ENCODE results near the gene ARHGEF2. TPM values are rescaled to one million over a fixed set of nuclear protein-coding genes. Genes with fewer than 3 reads are reported as not detected.
A peak's percentile ranks its signal among the peaks of the same experiment; 100 is the strongest.
"Not testable (repeated sequence)": the region's sequence is repeated elsewhere in the genome, so short reads cannot be mapped to it uniquely, and the experiment has no call there.

Gene ARHGEF2
- total and polyA plus RNA-seq, 8 donors, result 10.3 to 39.0 (median 20.3) TPM

DNA sequence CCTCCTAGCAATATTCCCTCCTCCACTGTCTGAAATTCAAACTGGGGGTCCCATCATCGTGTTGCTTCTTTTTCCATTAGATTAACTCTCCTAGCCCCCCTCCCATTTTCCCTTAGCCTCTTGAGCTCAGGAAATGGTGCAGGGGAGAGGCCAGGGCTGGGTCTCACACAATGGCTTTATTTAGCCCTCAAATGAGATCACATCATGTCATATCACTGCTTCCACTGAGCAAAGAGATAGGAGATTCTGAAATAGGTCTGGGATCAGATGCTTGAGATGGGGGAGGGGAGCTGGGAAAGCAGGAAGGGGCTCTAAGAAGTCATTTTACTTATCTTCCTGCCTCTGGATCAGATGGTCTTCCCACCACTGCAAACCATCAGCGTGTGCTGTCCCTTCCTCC, 17.8 kb upstream of the ARHGEF2 start:
- Histone ChIP-seq H3K36me3 (no peaks in the 10 kb centered on the region), H3K4me3 (no peak overlapping the region), H3K4me1 (no peaks in the 10 kb centered on the region), H3K9me3 (no peaks in the 10 kb centered on the region), H3K27me3 (no peaks in the 10 kb centered on the region), H3K27ac (no peak overlapping the region)
- WGBS, 2 donors, result 30 to 51% methylated on average over 2 of the region's 2 CpGs
- ATAC-seq (no peak), DNase-seq (no peak), FAIRE-seq (no peak)
- TF ChIP-seq, protein P1, sequence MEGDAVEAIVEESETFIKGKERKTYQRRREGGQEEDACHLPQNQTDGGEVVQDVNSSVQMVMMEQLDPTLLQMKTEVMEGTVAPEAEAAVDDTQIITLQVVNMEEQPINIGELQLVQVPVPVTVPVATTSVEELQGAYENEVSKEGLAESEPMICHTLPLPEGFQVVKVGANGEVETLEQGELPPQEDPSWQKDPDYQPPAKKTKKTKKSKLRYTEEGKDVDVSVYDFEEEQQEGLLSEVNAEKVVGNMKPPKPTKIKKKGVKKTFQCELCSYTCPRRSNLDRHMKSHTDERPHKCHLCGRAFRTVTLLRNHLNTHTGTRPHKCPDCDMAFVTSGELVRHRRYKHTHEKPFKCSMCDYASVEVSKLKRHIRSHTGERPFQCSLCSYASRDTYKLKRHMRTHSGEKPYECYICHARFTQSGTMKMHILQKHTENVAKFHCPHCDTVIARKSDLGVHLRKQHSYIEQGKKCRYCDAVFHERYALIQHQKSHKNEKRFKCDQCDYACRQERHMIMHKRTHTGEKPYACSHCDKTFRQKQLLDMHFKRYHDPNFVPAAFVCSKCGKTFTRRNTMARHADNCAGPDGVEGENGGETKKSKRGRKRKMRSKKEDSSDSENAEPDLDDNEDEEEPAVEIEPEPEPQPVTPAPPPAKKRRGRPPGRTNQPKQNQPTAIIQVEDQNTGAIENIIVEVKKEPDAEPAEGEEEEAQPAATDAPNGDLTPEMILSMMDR (IDR thresholded peaks at IDR 0.05), result no peak
- intact Hi-C loops (cut with DNase I), result no loop called here

DNA sequence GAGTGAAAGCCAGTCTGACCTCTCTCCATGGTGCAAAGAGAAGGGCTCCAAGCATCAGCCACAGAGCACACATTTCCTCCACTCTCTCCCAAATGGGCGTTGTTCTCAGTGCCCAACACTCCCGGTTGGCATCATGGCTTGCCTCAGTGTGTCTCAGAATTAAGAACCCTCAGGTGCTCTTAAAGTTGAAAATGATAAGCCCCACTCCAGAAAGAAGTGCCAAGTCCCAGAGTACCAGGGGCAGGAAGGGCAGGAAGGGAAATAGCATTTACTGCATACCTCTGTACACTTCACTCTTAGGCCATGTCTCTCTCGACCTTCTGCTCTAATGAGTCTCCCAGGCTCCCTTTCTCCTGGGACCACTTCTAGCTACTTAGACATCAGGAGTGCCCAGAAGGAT, 15.2 kb upstream of the ARHGEF2 start:
- no peak overlapping the region for H3K27ac ChIP-seq
- intact Hi-C loops (cut with DNase I), result no loop called here

DNA sequence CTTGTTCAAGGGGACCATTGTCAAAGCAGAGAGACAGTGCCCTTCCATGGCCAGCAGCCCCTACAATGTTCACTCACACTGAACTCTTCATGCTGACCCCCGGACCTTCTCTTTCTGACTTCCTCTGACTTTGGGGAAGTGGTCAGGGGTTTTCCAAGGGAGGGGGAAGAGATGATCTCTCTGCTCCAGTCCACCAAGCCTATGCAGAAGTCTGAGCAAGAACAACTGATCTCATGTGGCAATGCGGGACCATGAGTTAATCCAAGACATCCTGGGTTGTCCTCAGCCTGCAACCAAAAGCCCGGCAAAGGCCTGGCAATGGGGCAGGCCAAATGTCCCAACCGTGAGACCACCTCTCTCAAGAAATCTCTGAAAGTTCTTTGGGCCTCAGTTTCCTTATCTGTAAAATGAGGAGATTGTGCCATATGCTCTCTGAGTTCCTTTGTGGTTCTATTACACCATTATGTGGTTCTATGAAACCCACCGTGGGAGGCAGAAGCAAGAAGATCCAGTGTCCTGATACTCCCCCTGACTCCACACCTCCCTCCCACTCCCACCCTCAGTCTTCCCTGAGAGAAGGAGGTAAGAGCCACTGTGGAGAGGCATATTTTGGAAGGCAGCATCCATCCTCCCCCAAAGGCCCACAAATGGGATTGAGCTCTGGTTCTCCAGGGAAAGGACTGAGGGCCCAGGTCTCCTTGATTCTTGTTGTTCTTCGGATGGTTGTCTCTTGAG, 11.8 kb upstream of the ARHGEF2 start:
- Histone ChIP-seq H3K4me1 (no peaks in the 10 kb centered on the region), H3K4me3 (no peak overlapping the region), H3K36me3 (no peaks in the 10 kb centered on the region), H3K27me3 (no peaks in the 10 kb centered on the region), H3K27ac (peak overlapping the region in 1 of 4 donors; percentile 41), H3K9me3 (no peaks in the 10 kb centered on the region)
- intact Hi-C loops (cut with DNase I), result no loop called here
- 81 to 83% methylated on average over 6 of the region's 6 CpGs for WGBS, 2 donors
- DNase-seq, result peak in 1 of 6 donors; percentile 8
- FAIRE-seq, result no peak
- TF ChIP-seq, protein P1 (IDR thresholded peaks at IDR 0.05), result no peak
- peak in 2 of 4 donors; percentile 58 to 70 for ATAC-seq

More for the DNA sequence above, 15.2 kb upstream of the ARHGEF2 start:
- H3K27me3 ChIP-seq, result no peaks in the 10 kb centered on the region
- ATAC-seq, result no peak
- DNase-seq, result peak in 1 of 6 donors; percentile 1
- WGBS, 2 donors, result 75 to 80% methylated on average over 3 of the region's 3 CpGs
- no peaks in the 10 kb centered on the region for H3K9me3 ChIP-seq
- H3K4me3 ChIP-seq, result no peak overlapping the region
- no peaks in the 10 kb centered on the region for H3K36me3 ChIP-seq
- H3K4me1 ChIP-seq, result no peaks in the 10 kb centered on the region
- no peak for FAIRE-seq
- TF ChIP-seq, protein P1 (IDR thresholded peaks at IDR 0.05), result no peak

DNA sequence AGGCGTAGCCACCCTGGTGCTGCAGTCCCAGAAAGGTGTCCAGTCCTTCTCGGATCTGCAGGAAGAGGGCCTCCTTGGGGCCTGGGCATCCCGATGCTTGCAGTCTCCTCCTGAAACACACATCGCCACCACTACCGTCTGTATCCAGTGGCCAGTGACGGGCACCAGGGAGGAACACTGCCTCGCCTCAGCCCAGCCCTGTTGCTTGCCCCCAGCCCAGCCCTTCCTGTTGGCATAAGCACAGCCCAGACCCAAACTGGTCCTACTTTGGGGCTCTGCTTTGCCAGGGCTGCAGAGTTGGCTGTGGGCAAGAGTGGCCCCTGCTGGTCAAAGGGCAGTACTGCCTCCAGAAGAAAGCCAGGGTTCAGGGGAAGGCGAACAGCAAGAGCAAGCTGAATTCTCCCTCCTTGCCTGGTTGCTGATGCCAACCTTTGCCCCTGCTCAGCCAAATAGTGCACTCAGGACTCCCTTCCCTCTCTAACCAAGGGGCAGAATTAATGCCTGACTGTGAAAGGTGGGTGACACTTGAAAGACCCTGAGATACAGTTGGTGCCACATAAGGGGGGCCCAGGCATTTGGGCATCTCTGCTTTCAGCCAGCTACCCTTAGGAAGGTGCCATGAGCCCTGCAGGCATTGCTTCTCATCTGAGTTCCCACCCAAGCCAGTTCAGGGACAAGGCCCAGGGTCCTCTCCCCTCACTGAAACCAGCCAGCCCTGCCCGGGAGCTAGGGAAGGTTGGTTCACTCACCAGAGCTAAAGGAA, 11.1 kb upstream of the ARHGEF2 start:
- H3K4me3 ChIP-seq, result no peak overlapping the region
- intact Hi-C loops (cut with DNase I), result no loop called here
- no peaks in the 10 kb centered on the region for H3K4me1 ChIP-seq
- no peaks in the 10 kb centered on the region for H3K27me3 ChIP-seq
- peak overlapping the region in 1 of 4 donors; percentile 41 for H3K27ac ChIP-seq
- 33 to 37% methylated on average over 9 of the region's 9 CpGs for WGBS, 2 donors
- FAIRE-seq (no peak), DNase-seq (peak; percentile 45 to 84 (median 70)), ATAC-seq (peak; percentile 86 to 98 (median 98))
- no peaks in the 10 kb centered on the region for H3K36me3 ChIP-seq
- H3K9me3 ChIP-seq, result no peaks in the 10 kb centered on the region
- TF ChIP-seq, protein P1 (IDR thresholded peaks at IDR 0.05), result peak; percentile 86 to 97 (median 96)

DNA sequence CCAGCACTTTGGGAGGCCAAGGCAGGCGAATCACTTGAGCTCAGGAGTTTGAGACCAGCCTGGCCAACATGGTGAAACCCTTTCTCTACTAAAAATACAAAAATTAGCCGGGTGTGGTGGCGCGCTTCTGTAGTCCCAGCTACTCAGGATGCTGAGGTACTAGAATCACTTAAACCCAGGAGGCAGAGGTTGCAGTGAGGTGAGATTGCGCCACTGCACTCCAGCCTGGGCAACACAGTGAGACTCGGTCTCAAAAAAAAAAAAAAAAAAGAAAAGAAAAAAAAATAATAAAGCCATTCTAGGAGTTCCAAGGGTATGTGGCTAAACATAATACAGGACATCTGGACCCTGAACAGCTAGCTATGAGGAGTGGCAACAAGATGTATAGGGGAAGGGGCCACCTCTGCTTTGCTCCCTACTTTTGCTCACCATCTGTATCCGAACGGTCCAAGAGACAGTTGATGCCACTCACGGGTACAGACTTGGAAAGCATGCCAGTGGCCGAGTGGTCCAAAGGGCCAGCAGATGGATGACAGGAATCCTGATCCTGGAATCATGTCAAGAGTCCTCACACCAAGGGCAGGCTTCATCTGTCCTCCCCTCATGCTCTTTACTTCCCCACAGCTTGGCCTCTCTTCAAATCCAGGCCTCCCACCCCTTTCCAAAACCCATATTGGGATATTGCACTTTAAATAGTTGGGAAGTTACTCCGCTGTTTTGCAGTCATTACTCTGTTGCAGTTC, 6.7 kb upstream of the ARHGEF2 start:
- 84 to 89% methylated on average over 11 of the region's 11 CpGs for WGBS, 2 donors
- H3K4me1 ChIP-seq, H3K9me3 ChIP-seq, ATAC-seq, H3K36me3 ChIP-seq, DNase-seq, H3K27ac ChIP-seq, H3K4me3 ChIP-seq, H3K27me3 ChIP-seq, FAIRE-seq: not testable (repeated sequence)
- intact Hi-C loops (cut with DNase I), result loop anchor here in 2 of 3 donors (5.0 kb wide), 2 partner anchors 43 to 48 kb away; partner anchors contain the start of gene RXFP4 (in 1 of the 2)
